NK-92 treated with Interleukin-12 subunit alpha and Interleukin-12 subunit beta, amount 100 ng/mL, for 24 hours (cell line): ENCODE data around the gene BEST3.

Source experiments
- DNase-seq: peaks from one replicate; lab custom pipeline; 2025; lab: John Stamatoyannopoulos, UW

Gene BEST3

DNA sequence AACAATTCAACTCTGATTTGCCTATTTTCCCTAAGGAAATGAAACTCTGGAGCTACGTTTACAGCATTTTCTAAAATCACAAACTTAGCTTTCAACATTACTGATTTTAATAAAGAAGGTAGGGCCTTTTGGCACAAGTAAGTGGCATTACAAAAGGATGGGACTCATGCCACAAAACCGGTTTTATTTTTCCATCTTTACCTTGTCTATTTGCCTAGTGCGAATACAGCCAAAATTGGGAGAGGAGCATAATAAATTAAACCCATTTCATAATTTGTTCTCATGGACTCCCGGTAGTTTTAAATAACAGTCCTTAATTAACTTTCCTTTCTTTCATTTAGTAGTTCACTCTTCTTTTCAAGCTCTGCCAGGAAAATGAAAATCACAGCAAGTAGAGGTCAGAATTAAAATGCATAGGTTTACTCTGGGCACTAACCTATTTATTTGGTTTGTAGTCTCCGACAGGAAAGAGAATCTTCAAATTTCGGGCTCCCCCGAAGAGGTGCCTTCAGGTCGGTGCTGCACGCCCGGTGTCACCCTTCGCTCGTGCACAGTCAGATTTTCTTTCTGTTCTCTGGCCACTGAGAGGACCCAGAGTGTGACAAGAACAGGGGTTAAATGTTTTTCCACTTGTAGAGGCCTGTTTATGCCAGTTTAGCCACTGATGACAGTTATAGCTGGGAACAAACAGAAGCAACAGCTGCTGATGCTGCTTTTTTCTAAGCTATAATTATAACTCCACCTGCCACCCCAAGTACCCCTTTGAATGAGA lies at the start of gene BEST3:
Gene BEST3 (minus strand): TSS at position 535 of the 772 bp plus-strand sequence. CDS start 1,505 bp downstream, outside the sequence.
- no peak for DNase-seq

DNA sequence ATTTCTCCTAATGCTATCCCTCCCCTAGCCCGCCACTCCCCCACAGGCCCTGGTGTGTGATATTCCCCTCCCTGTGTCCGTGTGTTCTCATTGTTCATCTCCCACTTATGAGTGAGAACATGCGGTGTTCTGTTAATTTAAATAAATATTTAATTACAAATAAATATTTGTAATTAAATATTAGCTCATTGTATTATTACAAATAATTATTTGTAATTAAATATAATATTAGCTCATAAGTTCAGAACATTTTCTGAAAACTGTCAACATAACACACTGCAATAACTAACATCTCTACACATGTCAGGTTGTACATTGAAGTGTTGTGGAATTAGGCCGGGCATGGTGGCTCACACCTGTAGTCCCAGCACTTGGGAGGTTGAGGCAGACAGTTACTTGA lies 45.0 kb upstream of the BEST3 start:
- DNase-seq: no peak

DNA sequence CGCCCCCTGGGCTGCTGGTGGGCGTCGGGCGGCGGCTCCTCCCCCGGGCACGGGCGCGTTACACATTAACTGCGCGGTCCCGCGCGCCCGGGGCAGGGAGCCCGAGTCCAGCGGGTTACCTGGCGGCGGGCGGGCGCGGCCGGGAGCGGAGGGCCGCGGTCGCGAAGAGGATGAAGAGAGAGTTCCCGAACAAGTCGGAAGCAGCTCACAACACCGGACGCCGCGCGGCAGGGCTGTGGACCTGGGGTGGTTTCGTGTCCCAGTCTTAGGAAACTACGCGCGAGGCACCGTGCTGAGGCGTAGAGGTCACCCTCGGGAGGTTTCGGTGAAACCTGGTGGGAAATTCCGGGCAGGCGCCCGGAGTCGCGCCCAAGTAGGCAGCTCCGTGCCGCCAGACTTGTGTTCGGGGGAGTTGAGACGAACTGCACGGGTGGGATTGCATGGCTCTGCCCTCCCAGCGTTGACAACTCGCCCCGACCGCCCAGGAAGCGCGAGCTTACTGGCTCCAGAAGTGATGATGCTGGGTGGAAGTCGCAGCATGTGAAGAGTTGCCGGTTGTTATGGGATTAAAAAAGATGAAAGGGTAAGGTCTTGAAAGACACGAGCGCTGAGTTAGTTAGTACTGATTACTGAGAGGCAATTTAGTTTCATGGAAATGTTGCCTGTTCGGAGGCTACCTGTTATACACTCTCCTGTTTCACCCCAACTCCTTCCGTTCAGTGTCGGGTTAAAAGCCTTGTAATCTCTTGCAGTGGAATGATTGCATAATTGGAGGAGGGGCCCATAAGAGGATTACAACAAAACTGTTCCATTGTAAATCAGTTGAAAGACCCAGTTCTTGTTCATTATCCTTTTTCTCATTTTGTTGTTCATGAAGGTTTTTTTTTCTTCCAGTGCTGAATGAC lies 40.4 kb upstream of the BEST3 start:
- DNase-seq: no peak

DNA sequence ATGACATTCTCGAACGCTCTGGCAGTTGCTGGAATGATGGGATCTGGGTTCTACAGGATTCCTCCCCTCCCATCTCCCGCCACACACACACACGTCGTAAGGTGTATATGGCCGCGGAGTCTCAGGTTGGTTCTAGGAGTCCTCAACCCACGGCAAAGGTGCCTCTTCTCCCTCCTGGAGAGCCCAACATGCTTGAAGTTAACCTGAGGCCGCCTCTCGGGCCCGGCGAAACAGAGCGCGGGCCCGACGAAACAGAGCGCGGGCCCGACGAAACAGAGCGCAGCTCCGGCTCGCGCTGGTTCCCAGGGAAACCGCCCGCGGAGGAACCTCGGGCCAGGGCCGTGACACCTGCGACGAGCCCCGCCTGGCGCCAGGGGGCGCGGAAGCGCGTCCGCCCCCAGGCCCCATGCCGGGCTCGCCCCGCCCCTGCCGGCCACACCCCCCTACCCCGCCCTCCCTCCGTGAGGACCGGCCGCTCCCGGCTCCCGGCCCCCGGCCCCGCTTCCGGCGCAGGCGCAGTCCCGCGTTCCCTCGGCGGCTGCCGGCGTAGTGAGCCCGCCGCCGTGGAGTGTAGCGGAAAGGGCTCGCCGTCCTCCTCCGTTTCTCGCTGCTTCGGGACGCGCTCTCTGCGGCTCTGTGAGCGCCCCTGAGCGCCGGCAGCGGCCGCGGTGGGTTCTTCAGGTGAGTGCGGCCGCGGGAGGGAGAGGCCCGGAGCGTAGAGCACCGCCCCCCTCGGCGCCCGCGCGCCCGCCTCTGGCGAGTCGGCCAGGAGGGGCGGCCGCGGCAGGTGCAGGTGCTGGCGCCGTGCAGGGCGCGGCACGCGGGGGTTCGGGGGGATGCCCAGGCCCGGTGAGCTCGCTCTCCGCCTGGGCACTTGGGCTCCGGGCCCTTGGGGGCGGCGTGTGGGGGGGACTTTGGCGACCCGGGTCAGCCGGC lies 39.5 kb upstream of the BEST3 start, which contains the start of gene RAB3IP:
Gene RAB3IP (plus strand): TSS at position 510 of the 936 bp plus-strand sequence. CDS start 16,549 bp downstream, outside the sequence.
- DNase-seq: no peak

DNA sequence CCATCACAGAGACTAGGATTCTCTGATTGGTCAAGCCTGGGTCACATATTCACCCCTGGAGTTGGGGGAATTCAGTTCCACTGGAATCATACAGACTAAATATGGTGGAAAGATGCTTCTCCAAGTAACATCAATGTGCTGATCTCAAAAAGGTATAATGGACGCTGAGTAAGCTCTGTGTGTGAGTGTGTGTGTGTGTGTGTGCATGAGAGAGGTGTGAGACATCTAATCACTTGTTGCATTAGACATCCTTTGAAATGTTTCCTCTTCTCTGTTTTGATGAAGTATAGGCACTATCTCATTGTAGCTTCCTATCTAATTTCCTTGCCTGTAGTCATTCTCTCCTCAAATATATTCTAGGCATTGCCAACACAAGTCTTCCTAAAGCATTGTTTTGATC lies 34.5 kb upstream of the BEST3 start:
- no peak for DNase-seq

DNA sequence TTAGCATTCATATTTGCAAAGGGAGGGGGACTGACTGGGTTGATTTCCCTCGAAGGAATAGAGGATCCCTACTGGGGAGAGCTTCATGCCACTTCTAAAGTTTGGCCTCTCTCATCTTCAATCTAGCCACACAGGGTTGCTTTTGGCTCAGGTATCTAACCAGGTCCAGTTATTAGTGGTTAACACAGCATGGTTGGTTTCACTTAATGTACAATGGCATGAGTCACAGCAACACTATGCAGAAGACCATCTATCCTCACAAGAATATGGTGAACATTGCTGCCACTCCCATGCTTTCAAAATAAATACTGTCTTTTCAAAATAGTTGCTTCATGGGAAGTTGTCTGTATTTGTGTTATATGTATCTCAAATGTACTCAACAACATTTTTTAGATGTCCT lies 33.0 kb upstream of the BEST3 start:
- DNase-seq: no peak

DNA sequence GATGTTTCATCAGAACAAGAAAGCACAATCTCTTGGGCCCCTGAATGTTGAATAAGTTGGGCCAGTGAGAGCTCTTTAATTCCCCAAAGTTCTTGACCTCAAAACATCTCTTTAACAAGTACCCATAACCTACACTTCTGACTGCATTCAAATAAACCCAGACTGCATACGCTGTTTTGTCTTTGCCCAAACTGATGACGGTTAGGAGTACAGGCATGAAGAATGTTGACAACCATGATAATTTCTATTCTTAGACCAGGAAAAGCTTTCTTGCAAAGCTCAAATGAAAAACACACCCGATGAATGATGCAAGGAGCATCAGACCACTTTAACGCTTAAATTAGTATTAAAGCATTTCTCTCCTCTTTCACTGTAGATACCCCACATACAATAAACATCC lies 27.8 kb upstream of the BEST3 start:
- DNase-seq: no peak

DNA sequence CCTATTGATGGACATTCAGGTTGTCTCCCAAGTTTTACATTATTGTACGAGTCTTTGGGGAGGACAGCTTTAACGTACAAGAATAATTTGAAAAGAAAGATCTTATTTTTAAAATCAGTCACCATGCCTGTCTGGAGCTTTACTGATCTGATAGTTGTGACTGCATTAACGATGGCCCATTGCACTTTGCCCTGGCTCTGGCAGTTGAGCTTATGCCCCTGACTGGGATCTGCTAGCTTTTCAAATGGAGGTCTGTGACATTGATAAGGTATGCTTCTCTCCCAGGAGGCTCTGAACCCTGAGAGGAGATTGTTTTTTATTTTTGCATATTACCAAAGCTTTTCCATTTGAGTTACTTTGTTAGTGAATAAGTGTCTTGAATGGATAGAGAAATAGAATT lies 21.6 kb upstream of the BEST3 start:
- DNase-seq: no peak

DNA sequence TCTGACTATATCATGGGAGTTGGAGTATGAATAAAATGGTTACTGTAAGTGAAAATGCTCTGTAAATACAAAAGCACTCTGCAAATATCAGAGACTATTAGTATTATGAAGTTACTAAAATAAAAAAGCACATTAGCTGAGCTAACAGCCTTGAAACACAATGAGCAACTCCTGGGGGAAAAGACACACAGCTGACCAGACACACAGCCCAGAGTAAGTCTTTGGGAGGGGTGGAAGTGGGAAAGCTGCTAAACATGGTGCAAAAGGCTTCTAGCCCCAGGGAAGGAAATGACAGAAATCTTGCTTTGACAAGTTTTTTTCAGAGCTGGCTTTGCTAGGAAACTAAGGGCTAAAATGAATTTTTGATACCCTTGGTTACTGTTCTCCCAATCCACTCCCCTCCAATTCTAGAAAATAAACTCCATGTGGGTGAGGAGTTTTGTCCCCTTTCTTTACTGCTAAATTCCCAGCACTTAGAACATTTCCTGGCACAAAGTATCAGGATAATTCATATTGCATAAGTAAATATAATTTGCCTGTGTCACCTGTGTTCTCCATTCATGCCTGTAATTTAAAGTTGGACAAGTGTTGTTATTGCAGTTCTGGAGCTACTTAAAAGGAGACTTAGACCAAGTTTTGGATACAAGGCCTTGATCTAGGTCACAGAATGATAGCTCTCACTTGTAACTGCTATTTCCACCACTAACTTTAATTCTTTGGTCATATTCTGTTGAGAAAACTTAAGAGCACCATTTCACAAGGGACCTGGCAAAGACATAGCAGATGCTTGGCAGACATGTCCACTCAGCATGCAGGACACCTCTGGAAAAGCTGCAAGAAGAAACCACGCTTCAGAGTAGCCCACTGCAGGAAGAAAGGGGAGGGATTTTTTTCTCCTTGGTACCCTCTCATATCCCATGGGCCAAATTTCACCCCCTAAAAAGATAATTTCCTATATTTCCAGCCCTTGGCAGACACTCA lies 20.5 kb upstream of the BEST3 start:
- DNase-seq: no peak

DNA sequence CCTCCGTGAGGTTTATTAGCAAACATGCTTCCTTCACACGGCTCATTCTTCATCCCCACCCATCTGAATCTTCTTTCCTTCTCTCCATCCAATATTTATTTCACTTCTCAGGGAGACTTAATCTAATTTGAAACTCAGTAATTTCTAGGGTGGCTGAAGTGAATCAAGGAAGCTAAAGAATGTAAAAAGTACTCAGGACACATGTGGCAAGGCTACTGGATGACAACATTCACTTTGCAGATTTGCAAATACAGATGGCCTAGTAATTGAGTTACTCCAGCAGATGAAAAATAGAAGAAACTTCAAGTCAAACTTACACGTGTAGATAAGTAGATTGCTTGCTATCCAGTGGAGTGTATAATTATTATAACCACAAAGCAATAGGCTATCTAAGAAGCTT lies 15.4 kb upstream of the BEST3 start:
- no peak for DNase-seq

DNA sequence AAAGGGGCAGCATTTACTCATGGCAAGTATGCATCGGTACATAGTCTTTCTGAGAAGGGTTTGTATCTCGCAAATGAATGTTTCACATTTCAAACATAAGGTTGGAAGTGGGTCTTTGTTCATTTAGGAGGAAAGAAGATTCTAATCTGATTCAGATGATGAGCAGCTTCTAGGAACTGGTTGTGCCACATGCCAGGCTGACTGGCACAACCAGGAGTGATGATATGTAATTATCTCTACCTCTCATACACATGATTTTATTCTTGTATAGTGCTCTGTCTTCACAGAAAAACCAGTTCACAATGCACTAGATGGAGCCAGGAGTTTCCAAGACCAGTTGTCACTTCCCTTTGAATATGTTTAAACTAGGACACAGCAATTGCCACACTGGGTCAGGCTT lies 13.7 kb upstream of the BEST3 start:
- DNase-seq: no peak

DNA sequence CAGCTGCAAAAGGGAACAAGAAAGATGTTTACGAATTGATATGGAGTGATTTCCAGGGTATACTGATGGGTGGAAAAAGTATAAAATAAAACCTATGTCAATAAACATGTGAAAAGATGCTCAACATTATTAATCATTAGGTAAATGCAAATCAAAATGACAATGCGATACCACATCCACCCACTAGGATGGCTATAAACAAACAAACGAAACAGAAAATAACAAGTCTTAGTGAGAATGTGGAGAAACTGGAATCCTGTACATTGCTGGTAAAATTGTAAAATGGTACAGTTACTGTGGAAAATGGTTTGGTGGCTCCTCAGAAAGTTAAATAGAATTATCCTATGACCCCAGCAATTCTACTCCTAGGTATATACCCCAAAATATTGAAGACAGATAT lies 9.5 kb upstream of the BEST3 start:
- DNase-seq: no peak

DNA sequence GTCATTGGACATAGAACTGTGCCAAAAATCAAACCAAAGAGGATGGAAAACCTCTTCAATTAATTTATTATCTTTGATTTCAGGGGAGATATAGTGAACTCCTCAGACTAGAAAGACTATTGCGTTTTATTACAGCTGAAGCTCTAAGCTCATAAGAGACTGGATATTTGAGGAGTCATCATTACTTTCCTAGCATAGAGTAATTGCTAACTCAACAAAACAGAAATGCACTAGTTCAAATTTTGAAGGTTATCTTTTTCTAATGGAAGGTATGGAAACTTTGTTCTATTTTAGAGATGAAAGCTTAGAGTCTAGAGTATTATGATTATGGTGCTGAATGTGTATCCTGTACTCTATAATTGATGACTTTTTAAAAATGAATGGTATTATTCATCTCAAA lies 5.3 kb upstream of the BEST3 start:
- no peak for DNase-seq

DNA sequence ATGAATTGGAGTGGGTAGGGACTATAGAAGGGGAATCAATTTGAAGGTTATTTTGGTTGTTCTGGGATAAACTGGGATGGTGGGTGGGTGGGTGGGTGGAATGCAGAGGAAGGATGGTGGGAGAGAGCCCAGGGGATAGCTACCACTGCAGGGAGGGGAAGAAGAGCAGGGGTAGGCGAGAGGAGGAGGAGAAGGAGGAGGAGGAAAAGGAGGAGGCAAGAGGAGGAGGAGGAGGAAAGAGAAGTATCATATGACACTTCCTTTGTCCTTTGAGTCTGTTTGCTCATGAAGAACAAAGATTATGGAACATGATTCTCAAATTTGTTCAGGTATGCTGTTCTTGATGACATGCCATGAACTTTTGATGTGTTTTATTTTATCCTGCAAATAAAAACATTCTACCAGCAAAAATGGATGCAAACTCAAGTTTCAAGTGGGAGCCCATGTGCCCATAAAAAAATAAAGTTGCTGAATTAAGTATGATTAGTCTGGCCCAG lies 4.1 kb upstream of the BEST3 start:
- DNase-seq: no peak

DNA sequence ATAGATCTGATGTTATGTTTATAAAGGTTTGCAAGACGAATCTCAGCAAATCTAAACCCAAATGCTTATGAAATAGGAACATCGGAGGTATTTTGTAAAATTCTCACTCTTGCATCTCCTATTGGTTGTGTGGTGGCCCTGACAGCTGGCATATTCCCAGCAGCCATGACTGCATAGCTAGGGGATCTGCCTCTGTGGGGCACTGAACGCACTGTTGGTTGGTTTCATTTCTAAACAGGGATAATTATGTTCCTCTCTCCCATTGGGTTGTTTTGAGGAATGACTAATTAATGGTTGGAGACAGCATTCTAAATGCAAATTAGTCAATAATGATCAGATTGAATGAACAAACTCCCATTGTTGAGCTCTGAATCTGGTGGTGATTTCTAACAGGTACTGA lies 2.7 kb upstream of the BEST3 start:
- no peak for DNase-seq

DNA sequence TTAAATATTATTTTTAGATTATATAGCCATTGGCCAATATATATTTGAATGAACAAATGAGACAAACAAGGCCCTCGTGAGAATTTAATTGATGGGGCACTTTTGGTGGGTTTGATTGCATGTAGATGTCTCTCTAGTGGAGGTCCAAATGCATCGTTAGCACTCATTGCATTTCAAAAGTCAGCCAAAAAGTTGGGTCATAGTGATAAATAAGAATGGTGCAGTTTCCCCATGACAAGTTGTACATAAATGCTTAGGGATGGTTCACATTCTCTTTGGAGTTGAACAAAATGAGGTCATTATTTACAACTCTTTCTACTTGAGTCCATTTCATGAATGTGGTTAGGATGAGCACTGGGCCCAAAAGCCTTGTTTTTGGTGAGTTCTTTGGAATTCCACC lies 1.0 kb downstream of the BEST3 start:
- no peak for DNase-seq

DNA sequence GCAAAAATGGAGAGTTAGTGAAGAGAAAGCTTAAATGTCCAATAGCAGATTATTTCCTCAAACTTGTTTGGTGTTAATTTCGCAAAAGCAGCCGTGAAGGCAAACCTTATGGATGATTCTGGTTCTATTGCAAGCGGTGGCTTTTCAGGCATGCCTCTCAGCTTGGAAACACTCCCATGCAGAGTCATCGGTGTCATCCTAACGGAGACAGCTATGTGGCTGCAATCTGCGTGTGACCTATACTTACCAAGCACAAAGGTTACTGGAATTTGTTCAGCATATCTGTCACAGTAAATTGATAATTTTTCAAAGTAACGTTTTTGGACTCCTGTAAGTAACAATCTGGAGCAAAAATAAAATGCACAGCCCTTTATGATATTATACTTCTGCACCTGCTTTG lies 5.0 kb downstream of the BEST3 start:
- DNase-seq: no peak

DNA sequence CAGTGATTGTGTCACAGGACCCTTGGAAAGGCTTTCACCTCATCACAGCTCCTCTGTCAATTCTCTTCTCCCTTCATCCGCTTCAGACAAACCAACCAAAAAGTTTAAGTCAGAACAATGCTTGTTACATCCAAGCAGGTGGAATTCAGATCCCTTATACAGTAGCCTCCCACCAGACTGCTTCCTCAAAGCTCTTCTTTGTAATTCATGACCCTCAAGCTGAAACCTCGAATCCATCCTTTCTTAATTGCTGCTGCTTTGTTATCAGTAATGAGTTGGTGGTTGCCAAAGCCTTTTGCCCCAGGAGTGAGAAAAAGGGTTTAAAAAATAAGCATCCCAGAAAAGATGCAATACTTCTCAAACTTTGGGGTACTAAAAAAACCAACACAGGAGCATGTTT lies 9.5 kb downstream of the BEST3 start:
- no peak for DNase-seq

DNA sequence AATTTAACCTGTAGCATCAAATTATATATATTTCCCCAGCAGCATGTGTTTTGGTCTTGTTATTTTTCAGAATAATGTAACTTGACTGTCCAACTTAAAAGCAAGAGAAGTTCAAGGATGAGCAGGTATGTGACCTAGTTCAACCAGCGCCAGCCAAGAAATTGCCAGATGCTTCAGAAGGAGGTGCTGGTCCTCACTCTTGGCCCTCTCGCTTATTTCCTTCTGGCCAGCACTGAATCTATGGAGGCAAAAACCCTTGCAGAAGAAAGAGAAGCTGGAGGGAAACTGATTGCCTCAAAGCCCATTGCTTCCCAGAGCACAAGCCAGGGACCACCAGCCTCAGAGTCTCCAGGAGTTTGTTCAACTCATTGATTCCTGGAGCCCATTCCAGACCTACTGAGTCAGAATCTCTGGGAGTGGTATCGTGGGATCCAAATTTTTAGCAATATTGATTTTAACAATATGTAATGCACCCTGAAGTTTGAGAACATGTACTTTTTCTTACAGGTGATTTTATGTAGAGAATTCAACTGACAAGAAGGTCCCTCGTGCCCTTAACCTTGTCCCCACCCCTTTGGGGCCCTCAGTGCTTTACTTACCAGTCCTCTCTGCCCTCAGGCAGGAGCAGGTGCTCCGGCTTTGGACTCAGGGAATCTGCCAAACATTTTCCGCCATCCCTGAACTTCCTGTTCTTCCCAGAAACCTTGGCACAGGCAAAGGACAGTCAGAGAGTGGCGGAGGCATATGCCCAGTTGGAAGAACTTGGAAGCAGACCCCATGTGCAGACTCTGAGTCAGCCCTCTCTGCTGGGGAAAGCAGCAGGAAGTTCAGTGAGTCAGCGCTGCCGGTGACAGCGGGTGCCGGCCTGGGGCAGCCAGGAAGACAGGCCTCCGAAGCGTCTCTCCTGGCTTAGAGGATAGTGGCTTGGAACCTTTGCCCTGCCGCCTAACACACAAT lies 10.4 kb downstream of the BEST3 start:
- no peak for DNase-seq
